ENCODE measurements around the gene CATSPERB.
A peak's percentile ranks its signal among the peaks of the same experiment; 100 is the strongest.
"Not testable (repeated sequence)": the region's sequence is repeated elsewhere in the genome, so short reads cannot be mapped to it uniquely, and the experiment has no call there.

Gene CATSPERB

DNA sequence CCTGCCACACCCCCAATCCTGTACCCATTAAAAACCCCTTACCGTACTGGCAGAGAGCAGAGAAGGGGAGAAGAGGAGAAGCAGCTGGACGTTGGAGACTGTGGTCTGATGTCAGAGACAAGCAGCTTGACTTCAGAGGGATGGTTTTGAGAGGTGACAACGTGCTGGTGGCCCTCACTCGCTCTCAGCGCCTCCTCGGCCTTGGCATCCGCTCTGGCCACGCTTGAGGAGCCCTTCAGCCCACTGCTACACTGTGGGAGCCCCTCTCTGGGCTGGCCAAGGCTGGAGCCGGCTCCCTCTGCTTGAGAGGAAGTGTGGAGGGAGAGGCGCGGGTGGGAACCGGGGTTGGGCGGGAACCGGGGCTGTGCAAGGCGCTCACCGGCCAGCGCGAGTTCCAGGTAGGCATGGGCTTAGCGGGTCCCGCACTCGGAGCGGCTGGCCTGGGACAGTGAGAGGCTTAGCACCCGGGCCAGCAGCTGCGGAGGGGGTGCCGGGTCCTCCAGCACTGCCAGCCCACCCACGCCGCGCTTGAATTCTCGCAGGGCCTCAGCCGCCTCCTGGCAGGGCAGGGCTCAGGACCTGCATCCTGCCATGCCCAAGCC is 154.2 kb downstream of the CATSPERB start:
- DNase-seq (ENCODE audit: low read depth) = no peak

DNA sequence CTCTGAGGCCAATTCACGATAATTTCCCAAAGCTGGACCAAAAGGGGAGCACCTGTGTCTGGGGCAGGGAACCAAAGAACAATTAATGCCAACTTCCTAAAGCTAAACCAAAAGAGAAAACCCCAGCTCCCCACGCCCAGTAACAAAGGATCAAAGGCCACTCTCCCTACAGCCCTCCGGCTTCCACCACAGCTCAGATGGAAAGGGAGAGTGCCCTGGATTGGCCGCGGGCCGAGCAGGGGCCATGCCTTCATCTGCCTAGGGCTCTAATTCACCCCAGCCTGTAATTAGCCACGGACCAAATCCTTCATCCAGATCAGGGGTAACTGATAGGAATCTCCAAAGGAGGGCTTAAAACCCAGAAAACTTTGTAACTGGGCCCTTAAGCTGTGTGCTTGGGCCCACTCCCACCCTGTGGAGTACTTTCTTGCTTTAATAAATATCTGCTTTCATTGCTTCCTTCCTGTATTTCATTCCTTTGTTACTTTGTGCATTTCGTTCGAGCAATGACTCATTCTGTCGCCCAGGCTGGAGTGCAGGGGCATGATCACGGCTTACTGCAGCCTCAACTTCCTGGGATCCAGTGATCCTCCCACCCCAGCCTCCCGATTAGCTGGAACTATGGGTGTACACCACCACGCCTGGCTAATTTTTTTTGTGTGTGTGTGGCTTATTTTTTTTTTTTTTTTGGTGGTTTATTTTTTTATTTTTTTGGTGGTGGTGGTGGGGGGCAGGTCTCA is 156.2 kb downstream of the CATSPERB start:
- no peak for DNase-seq (ENCODE audit: low read depth)

DNA sequence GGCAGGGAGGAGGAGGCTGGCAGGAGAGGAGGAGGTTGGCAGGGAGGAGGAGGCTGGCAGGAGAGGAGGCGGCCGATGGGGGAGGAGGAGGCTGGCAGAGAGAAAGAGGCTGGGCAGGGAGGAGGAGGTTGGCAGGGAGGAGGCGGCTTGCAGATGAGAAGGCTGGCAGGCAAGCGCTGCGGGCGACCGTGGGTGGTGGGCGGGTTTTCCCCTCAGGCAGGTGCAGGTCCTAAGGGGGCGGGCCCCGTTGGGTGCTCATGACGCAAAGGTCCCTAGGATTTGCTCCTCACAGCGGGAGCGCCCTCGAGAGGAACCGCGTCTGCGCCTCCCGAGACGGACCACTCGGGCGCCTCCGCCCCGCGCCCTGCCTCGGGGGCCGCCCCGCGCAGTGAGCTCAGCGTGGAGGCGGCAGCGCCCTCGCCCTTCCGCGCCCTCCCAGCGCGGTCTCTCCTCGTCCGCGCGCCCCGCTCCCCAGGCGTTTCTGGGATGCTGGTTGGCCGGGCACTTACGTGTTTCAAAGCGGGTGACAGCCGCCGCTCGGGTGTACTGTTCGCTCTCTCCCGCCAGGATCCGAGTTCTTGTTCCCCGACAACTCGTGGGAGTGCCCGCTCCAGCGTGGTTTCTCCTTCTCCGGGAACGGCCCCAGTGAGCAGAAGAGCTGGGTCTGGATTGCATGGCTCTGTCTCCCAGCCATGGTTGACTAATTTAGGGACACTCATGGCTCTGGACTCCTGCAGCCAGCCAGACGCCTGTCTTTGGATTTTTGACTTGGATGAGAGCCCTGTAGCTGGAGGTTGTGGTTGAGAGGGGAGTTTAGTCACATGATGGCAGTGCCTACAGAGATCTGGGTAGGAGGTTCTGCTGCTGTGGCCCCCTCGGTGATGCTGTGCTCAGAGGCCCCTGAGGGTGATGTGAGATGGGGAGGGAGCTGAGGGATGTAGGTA is 157.7 kb downstream of the CATSPERB start:
- DNase-seq (ENCODE audit: low read depth) = peak; percentile 84

DNA sequence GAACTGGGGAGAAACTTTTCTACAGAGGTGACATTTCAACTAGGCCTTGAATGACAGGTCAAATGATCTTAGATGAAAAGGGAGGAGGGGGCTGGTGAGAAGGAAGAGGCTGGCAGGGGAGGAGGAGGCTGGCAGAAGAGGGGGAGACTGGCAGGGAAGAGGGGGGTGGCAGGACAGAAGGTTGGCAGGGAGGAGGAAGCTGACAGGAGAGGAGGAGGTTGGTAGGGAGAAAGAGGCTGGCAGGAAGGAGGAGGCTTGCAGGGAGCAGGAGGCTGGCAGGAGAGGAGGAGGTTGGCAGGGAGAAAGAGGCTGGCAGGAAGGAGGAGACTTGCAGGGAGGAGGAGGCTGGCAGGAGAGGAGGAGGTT is 158.4 kb downstream of the CATSPERB start:
- DNase-seq (ENCODE audit: low read depth) = no peak

DNA sequence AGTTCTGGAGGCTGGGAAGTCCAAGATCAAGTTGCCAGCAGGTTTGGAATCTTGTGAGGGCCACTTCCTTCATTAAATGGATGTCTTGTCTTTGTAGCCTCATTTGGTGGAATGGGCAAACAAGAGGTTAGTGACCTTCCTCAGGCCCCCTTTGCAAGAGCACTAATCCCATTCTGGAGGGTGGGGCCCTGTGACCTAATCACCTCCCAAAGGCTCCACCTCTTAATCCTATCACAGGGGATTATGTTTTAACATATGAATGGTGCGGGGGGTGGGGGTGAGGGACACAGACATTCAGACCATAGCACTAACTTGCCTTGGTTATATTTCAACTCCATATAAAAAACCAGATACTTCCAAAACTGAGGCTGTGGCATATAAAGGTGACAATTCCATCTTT is 161.9 kb downstream of the CATSPERB start:
- no peak for DNase-seq (ENCODE audit: low read depth)

DNA sequence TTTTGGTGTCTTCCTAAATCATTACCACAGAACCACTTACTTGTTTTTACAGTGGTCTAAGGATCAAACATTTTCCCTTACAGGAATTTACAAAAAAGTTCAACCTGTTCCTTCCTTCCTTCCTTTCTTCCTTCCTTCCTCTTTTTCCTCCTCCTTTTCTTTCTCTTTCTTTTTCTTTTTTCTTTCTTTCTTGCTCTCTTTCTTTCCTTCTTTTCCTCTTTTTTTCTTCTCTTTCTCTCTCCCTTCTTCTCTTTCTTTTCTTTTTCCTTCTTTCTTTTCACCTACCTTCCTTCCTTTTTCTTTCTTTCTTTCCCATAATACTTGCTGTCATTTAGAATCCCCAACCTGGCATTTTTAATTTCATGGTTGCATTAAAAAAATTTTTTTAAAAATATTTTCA is 162.6 kb downstream of the CATSPERB start:
- DNase-seq (ENCODE audit: low read depth) = no peak

DNA sequence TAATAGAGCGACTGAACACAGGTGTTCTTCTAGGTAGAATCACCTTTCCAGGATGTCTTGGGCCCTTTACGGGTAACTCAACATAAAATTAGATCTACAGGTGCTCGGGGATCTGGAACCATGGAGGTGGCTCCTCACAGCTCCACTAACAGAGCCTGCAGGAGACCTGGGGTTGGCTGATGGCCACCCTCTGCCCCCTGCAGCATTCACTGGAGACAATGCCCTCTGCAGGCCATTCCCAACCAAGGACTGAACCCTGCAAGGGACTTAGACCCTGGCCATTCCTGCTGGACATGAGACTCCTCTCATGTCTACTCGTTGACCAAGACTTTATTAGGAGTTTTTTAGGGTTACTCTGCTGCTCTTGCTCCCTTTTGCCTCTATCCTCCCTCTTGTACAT is 163.3 kb downstream of the CATSPERB start:
- DNase-seq (ENCODE audit: low read depth) = no peak

DNA sequence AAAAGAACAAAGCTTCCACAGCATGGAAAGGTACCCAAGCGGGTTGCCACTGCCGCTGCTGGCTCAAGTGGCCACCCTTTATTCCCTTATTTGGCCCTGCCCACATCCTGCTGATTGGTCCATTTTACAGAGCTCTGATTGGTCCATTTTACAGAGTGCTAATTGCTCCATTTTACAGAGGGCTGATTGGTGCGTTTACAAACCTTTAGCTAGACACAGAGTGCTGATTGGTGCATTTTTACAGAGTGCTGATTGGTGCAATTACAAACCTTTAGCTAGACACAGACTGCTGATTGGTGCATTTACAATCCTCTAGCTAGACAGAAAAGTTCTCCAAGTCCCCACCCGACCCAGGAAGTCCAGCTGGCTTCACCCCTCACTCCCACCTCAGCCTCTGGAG is 164.1 kb downstream of the CATSPERB start:
- not testable (repeated sequence) for DNase-seq (ENCODE audit: low read depth)

DNA sequence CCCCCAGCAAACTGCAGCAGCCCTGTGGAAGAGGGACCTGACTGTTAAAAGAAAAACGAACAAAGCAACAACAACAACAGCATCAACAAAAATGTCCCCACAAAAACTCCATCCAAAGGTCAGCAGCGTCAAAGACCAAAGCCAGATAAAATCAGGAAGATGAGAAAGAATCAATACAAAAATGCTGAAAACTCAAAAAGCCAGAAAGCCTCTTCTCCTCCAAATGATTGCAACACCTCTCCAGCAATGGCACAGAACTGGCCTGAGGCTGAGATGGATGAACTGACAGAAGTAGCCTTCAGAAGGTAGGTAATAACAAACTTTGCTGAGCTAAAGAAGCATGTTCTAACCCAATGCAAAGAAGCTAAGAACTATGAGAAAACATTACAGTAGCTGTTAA is 176.4 kb downstream of the CATSPERB start:
- no peak for DNase-seq (ENCODE audit: low read depth)

DNA sequence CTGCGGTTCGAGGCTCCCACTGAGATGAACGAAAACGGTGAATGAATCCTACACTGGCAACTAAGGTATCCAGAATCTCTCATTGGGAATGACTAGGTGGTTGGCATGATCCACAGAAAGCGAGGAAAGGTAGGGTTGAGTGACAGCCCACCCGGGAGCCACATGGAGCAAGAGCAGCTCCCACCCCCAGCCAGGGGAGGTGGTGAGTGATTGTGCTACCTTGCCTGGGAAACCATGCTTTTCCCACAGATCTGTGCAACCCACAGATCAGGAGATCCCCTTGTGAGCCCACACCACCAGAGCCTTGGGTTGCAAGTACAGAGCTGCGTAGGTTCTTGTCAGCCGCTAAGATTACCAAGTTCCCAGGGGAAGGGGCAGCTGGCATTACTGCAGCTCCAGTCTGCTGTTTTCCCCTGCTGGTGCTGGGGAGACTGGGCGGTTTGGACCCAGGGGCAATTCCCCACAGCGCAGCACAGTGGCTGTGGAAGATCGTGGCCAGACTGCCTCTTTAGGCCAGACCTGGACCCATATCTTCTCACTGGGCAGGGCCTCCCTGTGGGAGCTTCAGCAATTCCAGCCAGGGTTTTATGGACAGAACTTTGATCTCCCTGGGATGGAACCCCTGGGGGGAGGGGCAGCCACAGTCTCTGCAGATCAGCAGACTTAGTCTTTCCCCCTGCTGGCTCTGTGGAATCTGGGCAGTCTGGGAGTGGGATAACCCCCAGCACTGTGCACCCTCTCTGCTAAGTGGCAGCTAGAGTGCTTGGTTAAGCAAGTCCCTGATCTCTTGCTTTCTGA is 177.2 kb downstream of the CATSPERB start:
- no peak for DNase-seq (ENCODE audit: low read depth)

DNA sequence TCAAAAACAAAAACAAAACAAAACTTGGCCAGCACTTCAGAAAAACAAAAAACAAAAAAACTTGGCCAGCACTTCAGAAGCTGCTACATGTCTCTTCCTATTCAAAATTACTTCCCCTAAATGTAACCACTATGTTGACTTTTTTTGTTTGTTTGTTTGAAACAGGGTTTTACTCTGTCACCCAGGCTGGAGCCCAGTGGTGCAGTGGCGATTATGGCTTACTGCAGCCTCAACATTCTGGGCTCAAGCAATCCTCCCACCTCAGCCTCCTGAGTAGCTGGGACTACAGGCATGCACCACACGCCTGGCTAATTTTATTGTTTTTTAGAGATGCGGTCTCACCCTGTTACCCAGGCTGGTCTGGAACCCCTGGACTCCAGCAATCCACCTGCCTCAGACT is 183.8 kb downstream of the CATSPERB start:
- DNase-seq (ENCODE audit: low read depth) = no peak

DNA sequence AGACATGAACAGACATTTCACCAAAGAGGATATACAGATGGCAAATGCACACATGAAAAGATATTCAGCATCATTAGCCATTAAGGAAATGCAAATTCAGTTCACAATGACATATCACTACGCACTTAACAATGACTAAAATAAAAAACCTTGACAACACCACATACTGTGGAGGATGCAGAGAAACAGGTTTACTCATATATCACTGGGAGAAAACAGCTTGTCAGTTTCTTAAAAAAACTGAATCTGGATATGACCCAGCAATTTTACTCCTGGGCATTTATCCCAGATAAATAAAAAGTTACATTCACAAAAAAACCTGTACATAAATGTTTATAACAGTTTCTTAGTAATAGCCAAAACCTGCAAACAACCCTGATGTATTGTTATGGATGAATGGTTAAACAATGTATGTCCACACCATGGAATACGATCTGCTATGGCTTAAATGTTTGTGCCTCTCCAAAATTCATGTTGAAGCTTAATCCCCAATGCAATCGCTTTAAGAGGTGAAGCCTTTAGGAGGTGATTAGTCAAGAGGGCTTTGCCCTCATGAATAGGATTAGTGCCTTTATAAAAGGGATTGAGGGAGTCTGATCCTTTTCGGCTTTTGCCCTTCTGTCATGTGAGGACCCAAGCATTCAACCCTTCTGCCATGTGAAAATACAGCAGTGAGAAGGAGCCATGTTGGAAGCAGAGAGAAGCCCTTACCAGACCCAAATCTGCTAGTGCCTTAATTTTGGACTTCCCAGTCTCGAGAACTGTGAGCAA is 185.8 kb downstream of the CATSPERB start:
- DNase-seq (ENCODE audit: low read depth) = no peak

DNA sequence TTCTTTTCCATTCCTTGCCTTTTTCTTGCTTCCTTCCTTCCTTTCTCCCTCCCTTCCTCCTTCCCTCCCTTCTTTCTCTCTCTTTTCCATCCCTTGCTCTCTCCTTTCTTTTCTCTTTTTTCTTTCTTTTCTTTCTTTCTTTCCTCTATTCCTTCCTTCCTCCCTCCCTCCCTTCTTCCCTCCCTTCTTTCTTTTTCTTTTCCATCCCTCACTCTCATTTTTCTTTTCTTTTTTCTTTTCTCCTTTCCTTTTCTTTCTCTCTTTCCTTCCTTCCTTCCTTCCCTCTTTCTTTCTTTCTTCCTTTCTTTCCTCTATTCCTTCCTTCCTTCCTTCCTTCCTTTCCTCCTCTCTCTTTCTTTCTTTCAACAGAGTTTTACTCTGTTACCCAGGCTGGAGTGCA is 186.7 kb downstream of the CATSPERB start:
- DNase-seq (ENCODE audit: low read depth) = no peak

DNA sequence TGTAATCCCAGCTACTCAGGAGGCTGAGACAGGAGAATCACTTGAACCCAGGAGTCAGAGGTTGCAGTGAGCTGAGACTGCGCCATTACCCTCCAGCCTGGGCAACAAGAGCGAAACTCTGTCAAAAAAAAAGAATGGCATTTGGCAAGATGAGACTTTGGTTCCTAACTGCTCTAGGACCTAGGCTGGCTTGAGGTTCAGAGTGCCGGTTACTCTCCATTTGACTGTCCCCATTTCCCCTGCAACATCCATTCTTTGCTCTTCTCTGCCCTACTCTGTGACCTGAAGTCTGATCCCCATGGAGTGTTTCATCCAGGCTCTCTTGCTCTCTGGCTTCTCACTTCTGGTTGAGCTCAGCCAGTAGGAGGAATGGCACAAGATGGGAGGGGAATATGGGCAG is 195.6 kb downstream of the CATSPERB start:
- DNase-seq (ENCODE audit: low read depth) = no peak

DNA sequence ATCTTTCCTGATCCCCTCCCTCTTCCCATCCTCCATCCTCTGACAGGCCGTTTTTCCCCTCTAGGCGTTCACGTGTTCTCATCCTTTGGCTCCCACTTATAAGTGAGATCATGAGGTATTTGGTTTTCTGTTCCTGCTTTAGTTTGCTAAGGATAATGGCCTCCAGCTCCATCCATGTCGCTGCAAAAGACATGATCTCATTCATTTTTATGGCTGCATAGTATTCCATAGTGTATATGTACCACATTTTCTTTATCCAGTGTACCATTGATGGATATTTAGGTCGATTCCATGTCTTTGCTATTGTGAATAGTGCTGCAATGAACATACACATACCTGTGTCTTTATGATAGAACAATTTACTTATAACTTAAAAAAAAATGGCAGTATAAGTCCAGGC is 197.8 kb downstream of the CATSPERB start:
- DNase-seq (ENCODE audit: low read depth) = not testable (repeated sequence)

DNA sequence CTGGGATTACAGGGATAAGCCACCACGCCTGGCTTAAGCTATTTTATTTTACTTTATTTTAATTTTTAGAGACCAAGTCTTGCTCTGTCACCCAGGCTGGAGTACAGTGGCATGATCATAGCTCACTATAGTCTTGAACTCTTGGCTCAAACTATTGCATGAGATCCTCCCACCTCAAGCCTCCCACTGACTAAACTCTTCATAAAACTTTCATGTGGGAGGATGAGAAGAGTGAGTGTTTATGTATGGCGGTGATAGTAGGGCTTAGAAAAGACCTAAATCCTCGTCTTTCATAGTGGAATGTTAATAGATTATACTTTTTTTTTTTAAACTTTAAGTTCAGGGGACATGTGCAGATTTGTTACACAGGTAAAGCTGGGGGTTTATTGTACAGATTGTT is 198.3 kb downstream of the CATSPERB start:
- DNase-seq (ENCODE audit: low read depth) = no peak
